ENCODE results near the gene FBXW11.

DNA sequence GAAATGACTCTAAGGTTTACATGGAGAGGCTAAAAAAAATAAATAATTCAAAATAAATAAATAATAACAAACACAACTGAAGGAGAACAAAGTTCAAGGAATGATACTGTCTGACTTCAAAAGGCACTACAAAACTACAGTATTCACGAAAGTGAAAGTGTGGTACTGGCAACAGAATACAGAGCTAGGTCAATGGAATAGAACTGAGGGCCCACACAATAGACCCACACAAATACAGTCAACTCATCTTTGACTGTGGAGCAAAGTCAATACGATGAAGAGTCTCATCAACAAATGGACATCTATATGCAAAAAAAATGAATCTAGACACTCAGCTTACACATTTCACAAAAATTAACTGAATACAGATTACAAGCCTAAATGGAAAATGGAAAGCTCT lies 75.3 kb downstream of the FBXW11 start:
- TF ChIP-seq EZH2phosphoT487 (IDR thresholded peaks at IDR 0.05; ENCODE audit: borderline replicate concordance) (no peak), POLR2A (IDR thresholded peaks at IDR 0.05; ENCODE audit: borderline replicate concordance, extremely low read depth, insufficient read depth, insufficient read length) (no peak), ZNF274 (IDR thresholded peaks at IDR 0.05; ENCODE audit: low read depth, low read length) (no peak), SIN3A (IDR thresholded peaks at IDR 0.05; ENCODE audit: low read depth) (no peak), RAD21 (IDR thresholded peaks at IDR 0.05; ENCODE audit: low read depth) (no peak), CEBPB (IDR thresholded peaks at IDR 0.05; ENCODE audit: low read depth) (no peak)
- TF ChIP-seq, protein P1, sequence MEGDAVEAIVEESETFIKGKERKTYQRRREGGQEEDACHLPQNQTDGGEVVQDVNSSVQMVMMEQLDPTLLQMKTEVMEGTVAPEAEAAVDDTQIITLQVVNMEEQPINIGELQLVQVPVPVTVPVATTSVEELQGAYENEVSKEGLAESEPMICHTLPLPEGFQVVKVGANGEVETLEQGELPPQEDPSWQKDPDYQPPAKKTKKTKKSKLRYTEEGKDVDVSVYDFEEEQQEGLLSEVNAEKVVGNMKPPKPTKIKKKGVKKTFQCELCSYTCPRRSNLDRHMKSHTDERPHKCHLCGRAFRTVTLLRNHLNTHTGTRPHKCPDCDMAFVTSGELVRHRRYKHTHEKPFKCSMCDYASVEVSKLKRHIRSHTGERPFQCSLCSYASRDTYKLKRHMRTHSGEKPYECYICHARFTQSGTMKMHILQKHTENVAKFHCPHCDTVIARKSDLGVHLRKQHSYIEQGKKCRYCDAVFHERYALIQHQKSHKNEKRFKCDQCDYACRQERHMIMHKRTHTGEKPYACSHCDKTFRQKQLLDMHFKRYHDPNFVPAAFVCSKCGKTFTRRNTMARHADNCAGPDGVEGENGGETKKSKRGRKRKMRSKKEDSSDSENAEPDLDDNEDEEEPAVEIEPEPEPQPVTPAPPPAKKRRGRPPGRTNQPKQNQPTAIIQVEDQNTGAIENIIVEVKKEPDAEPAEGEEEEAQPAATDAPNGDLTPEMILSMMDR (IDR thresholded peaks at IDR 0.05 in 2 of 3, conservative IDR thresholded peaks at IDR 0.05 in 1 of 3; ENCODE audit: borderline replicate concordance in 1 of 3, insufficient read depth in 1 of 3, low read depth in 2 of 3, low read length in 2 of 3), result no peak
